ACC112 (cell line): ENCODE data around the gene CLEC2L.

Experiments
- H2AFZ ChIP-seq: fragments of 200-600 bp; sonication (generic); one replicate; pipeline ENCODE4 v1.6.0; 2017; ENCODE audit warnings: antibody characterized with exemption, low read length; ENCODE audit not compliant: unreplicated experiment
- H3K27ac ChIP-seq: fragments of 200-600 bp; sonication (generic); 2 replicates; pipeline ENCODE4 v1.5.1; 2014; ENCODE audit warnings: low read depth, mild to moderate bottlenecking, antibody characterized with exemption, low read length, moderate library complexity
- H3K27me3 ChIP-seq: fragments of 200-600 bp; sonication (generic); 2 replicates; pipeline ENCODE4 v1.6.1; 2014; ENCODE audit warnings: mild to moderate bottlenecking, antibody characterized with exemption, low read length, moderate library complexity, mixed read lengths; ENCODE audit not compliant: insufficient read depth
- H3K36me3 ChIP-seq: fragments of 200-600 bp; sonication (generic); 2 replicates; pipeline ENCODE4 v1.6.1; 2016; ENCODE audit warnings: mild to moderate bottlenecking, antibody characterized with exemption, low read length, moderate library complexity, mixed read lengths; ENCODE audit not compliant: insufficient read depth
- H3K4me1 ChIP-seq: fragments of 200-600 bp; sonication (generic); one replicate; pipeline ENCODE4 v1.6.1; 2016; ENCODE audit warnings: low read length, mixed read lengths; ENCODE audit not compliant: insufficient read depth, unreplicated experiment, control insufficient read depth
- H3K4me3 ChIP-seq: fragments of 200-600 bp; sonication (generic); 2 replicates; pipeline ENCODE4 v1.5.1; 2014; ENCODE audit warnings: mild to moderate bottlenecking, low read depth, low read length
- H3K79me2 ChIP-seq: fragments of 200-600 bp; sonication (generic); one replicate; pipeline ENCODE4 v1.6.0; 2016; ENCODE audit warnings: low read length; ENCODE audit not compliant: control insufficient read depth, unreplicated experiment, insufficient read depth

Gene CLEC2L

GRCh38 chr7:139576179-139576973 is 52.9 kb downstream of the CLEC2L start:
- Histone ChIP-seq H3K27me3 (no peaks in the 10 kb centered on the region), H3K4me3 (no peak overlapping the region), H3K4me1 (no peaks in the 10 kb centered on the region), H3K79me2 (no peaks in the 10 kb centered on the region), H3K27ac (no peak overlapping the region), H3K36me3 (peaks cover 35% of the 10 kb centered on the region), H2AFZ (no peak overlapping the region)

GRCh38 chr7:139580435-139580834 is 57.0 kb downstream of the CLEC2L start:
- no peak overlapping the region for H2AFZ ChIP-seq
- H3K27ac ChIP-seq = no peak overlapping the region
- H3K36me3 ChIP-seq = peaks cover 47% of the 10 kb centered on the region
- no peaks in the 10 kb centered on the region for H3K79me2 ChIP-seq
- H3K4me1 ChIP-seq = no peaks in the 10 kb centered on the region
- H3K4me3 ChIP-seq = no peak overlapping the region
- no peaks in the 10 kb centered on the region for H3K27me3 ChIP-seq

GRCh38 chr7:139582130-139582650 is 58.7 kb downstream of the CLEC2L start:
- H3K79me2 ChIP-seq = no peaks in the 10 kb centered on the region
- H3K27me3 ChIP-seq = no peaks in the 10 kb centered on the region
- H3K4me1 ChIP-seq = no peaks in the 10 kb centered on the region
- H3K36me3 ChIP-seq = peaks cover 50% of the 10 kb centered on the region
- H3K4me3 ChIP-seq = no peak overlapping the region
- no peak overlapping the region for H2AFZ ChIP-seq
- H3K27ac ChIP-seq = no peak overlapping the region

GRCh38 chr7:139582671-139583155 is 59.2 kb downstream of the CLEC2L start:
- H3K4me1 ChIP-seq = no peaks in the 10 kb centered on the region
- H3K4me3 ChIP-seq = no peak overlapping the region
- no peak overlapping the region for H3K27ac ChIP-seq
- H2AFZ ChIP-seq = no peak overlapping the region
- H3K27me3 ChIP-seq = no peaks in the 10 kb centered on the region
- no peaks in the 10 kb centered on the region for H3K79me2 ChIP-seq
- peaks cover 50% of the 10 kb centered on the region for H3K36me3 ChIP-seq

GRCh38 chr7:139583826-139584553 is 60.5 kb downstream of the CLEC2L start:
- H3K4me3 ChIP-seq = no peak overlapping the region
- peaks cover 52% of the 10 kb centered on the region for H3K36me3 ChIP-seq
- no peaks in the 10 kb centered on the region for H3K79me2 ChIP-seq
- H2AFZ ChIP-seq = no peak overlapping the region
- H3K27me3 ChIP-seq = no peaks in the 10 kb centered on the region
- no peak overlapping the region for H3K27ac ChIP-seq
- H3K4me1 ChIP-seq = peaks cover 4% of the 10 kb centered on the region

- H3K4me3 ChIP-seq = no peak overlapping the region
- H3K27me3 ChIP-seq = no peaks in the 10 kb centered on the region
- no peak overlapping the region for H2AFZ ChIP-seq
- H3K36me3 ChIP-seq = peaks cover 54% of the 10 kb centered on the region
- no peaks in the 10 kb centered on the region for H3K79me2 ChIP-seq
- H3K27ac ChIP-seq = no peak overlapping the region
- H3K4me1 ChIP-seq = peaks cover 6% of the 10 kb centered on the region
Observed at GRCh38 chr7:139585042-139585441, 61.6 kb downstream of the CLEC2L start.

GRCh38 chr7:139586286-139586685 is 62.8 kb downstream of the CLEC2L start:
- peaks cover 6% of the 10 kb centered on the region for H3K4me1 ChIP-seq
- H3K27ac ChIP-seq = no peak overlapping the region
- no peak overlapping the region for H2AFZ ChIP-seq
- H3K79me2 ChIP-seq = no peaks in the 10 kb centered on the region
- H3K27me3 ChIP-seq = no peaks in the 10 kb centered on the region
- peaks cover 53% of the 10 kb centered on the region for H3K36me3 ChIP-seq
- H3K4me3 ChIP-seq = no peak overlapping the region

- H3K4me1 ChIP-seq = peaks cover 6% of the 10 kb centered on the region
- H3K36me3 ChIP-seq = peaks cover 52% of the 10 kb centered on the region
- no peak overlapping the region for H2AFZ ChIP-seq
- no peak overlapping the region for H3K4me3 ChIP-seq
- no peaks in the 10 kb centered on the region for H3K79me2 ChIP-seq
- H3K27ac ChIP-seq = no peak overlapping the region
- no peaks in the 10 kb centered on the region for H3K27me3 ChIP-seq
Observed at GRCh38 chr7:139587535-139587934, 64.0 kb downstream of the CLEC2L start.

- peaks cover 48% of the 10 kb centered on the region for H3K36me3 ChIP-seq
- H3K4me3 ChIP-seq = no peak overlapping the region
- H3K4me1 ChIP-seq = peaks cover 6% of the 10 kb centered on the region
- H3K79me2 ChIP-seq = no peaks in the 10 kb centered on the region
- H3K27ac ChIP-seq = no peak overlapping the region
- H2AFZ ChIP-seq = no peak overlapping the region
- H3K27me3 ChIP-seq = no peaks in the 10 kb centered on the region
Observed at GRCh38 chr7:139588632-139589031, 65.1 kb downstream of the CLEC2L start.

- Histone ChIP-seq H3K4me1 (peaks cover 6% of the 10 kb centered on the region), H2AFZ (no peak overlapping the region), H3K79me2 (no peaks in the 10 kb centered on the region), H3K27me3 (no peaks in the 10 kb centered on the region), H3K27ac (no peak overlapping the region), H3K4me3 (no peak overlapping the region), H3K36me3 (peaks cover 51% of the 10 kb centered on the region)
Observed at GRCh38 chr7:139589474-139589873, 66.0 kb downstream of the CLEC2L start.
